Thyroid gland (tissue), 4 donors: ENCODE results near the gene DGAT2. TPM values are rescaled to one million over a fixed set of nuclear protein-coding genes. Genes with fewer than 3 reads are reported as not detected.

Experiments used
- DNase-seq, 2 donors: peaks; one replicate each; pipeline ENCODE4 v3.0.0-alpha.2; 2019
- H3K27ac ChIP-seq, 3 donors: fragments of 200-600 bp; sonication (generic); 1 replicate in 2 of 3; 2 replicates in 1 of 3; pipeline ENCODE4 v1.5.1; 2016 to 2019; ENCODE audit warnings: mild to moderate bottlenecking in 1 of 3, moderate library complexity in 1 of 3
- H3K27me3 ChIP-seq: fragments of 200-600 bp; sonication (generic); one replicate; pipeline ENCODE4 v1.5.1; 2019
- H3K36me3 ChIP-seq, 2 donors: fragments of 200-600 bp; sonication (generic); one replicate each; pipeline ENCODE4 v1.5.1; 2016 to 2019
- H3K4me1 ChIP-seq, 2 donors: fragments of 200-600 bp; sonication (generic); one replicate each; pipeline ENCODE4 v1.5.1; 2017 to 2019
- H3K4me3 ChIP-seq, 3 donors: fragments of 200-600 bp; sonication (generic); replicated peaks in 1 of 3; 1 replicate in 2 of 3; 2 replicates in 1 of 3; pipeline ENCODE4 v1.5.1; 2016; ENCODE audit warnings: mild to moderate bottlenecking in 1 of 3
- H3K9me3 ChIP-seq: fragments of 200-600 bp; sonication (generic); one replicate; pipeline ENCODE4 v1.5.1; 2017
- POLR2A ChIP-seq, 2 donors: fragments of 450-650 bp; IDR thresholded peaks; one replicate each; pipeline ENCODE4 v1.6.1; 2017; ENCODE audit warnings: antibody characterized with exemption in 2 of 2, mild to moderate bottlenecking in 2 of 2, moderate library complexity in 1 of 2
- WGBS, 2 donors: methylation state at CpG; one replicate each; pipeline ENCODE4 v1.1.5; 2017; 5-methylcytosine and 5-hydroxymethylcytosine counted together
- intact Hi-C: fragments of 100-400 bp; cut with DNase I; formaldehyde crosslinking; loops from one replicate; pipeline ENCODE4 v1.15.1; 2023
- total RNA-seq, 4 donors: library from RNA; depleted of rRNA; stranded (reverse); fragments of >200 nt; gene quantifications; one replicate each; pipeline ENCODE4 v1.2.3, GENCODE V29; 2016
- TF ChIP-seq, protein P1 (sequence below), 6 experiments: fragments of 200-600 bp in 3 of 6; fragments of 450-650 bp in 3 of 6; sonication (generic) in 3 of 6; IDR thresholded peaks; one replicate each; pipeline ENCODE4 v1.5.1; 2016 to 2019; ENCODE audit warnings: antibody characterized with exemption in 6 of 6, mild to moderate bottlenecking in 2 of 6, inconsistent platforms in 1 of 6, moderate library complexity in 1 of 6

The DGAT2 gene
- total RNA-seq, 4 donors from 2014 or later: 9.9 to 20.7 (median 16.3) TPM

DNA sequence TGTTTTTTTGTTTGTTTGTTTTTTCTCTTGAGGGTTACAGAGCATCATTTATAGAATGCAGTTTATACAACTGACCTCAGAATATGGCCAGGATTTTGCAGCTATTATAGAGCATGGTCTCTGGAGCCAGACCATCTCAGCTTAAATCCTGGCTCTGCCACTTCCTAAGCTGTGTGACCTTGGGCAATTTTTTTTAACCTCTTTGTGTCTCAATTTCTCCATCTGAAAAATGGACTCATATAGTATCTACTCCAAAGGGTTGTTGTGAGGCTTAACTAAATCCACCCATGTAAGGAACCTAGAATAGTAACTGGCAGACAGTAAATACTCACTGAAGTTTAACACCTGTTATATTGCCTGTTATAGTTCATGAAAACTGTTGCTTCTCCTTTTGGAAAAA, 8.3 kb upstream of the DGAT2 start:
- Histone ChIP-seq H3K9me3 (no peaks in the 10 kb centered on the region), H3K4me3 (no peak overlapping the region), H3K4me1 (peaks cover 30 to 38% of the 10 kb centered on the region in 2 donors), H3K27ac (peak overlapping the region in 1 of 3 donors; percentile 53), H3K27me3 (no peaks in the 10 kb centered on the region), H3K36me3 (no peaks in the 10 kb centered on the region)
- DNase-seq: no peak
- intact Hi-C loops: loop anchor here (10.0 kb wide), 1 partner anchor 215 kb away; no protein-coding TSS in a partner anchor
- no peak for TF ChIP-seq POLR2A (IDR thresholded peaks at IDR 0.05)
- TF ChIP-seq, protein P1, sequence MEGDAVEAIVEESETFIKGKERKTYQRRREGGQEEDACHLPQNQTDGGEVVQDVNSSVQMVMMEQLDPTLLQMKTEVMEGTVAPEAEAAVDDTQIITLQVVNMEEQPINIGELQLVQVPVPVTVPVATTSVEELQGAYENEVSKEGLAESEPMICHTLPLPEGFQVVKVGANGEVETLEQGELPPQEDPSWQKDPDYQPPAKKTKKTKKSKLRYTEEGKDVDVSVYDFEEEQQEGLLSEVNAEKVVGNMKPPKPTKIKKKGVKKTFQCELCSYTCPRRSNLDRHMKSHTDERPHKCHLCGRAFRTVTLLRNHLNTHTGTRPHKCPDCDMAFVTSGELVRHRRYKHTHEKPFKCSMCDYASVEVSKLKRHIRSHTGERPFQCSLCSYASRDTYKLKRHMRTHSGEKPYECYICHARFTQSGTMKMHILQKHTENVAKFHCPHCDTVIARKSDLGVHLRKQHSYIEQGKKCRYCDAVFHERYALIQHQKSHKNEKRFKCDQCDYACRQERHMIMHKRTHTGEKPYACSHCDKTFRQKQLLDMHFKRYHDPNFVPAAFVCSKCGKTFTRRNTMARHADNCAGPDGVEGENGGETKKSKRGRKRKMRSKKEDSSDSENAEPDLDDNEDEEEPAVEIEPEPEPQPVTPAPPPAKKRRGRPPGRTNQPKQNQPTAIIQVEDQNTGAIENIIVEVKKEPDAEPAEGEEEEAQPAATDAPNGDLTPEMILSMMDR (IDR thresholded peaks at IDR 0.05): no peak

DNA sequence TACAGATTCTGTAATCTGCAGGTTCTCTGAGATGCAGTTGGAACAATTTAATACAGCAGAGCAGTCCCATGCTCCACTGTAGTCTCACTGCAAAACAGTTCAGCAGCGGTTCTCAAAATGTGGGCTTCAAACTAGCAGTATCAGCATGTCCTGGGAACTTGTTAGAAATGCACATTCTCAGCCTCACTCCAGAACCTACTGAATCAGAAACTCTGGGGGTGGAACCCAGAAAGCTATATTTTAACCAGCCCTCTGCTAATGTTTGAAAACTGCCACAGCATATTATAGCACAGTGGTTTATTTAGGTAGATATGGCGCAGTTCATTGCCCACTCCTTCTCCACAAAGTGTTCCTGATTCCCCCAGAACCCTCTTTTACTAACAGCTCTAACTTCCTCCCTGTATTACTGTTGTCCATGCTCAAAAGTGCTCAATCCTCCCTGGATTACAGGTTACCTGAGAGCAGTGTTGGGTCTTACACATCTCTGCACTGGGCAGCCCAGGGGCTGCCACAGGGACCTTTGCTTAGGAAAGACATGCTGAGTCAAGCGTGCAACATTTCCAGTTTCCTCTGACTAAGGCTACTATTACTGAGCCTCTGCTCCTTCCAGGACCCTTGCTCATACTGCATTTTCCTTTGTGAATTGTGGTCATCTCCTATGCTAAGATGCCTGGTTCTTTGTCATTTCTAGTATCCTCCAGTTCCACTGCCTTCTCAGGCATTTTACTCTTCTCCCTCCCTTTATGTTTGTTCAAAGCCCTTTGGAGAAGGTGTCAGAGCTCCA, 7.7 kb upstream of the DGAT2 start:
- Histone ChIP-seq H3K27ac (peak overlapping the region in 1 of 3 donors; percentile 53), H3K36me3 (no peaks in the 10 kb centered on the region), H3K27me3 (no peaks in the 10 kb centered on the region), H3K4me1 (peaks cover 30 to 38% of the 10 kb centered on the region in 2 donors), H3K4me3 (no peak overlapping the region), H3K9me3 (no peaks in the 10 kb centered on the region)
- intact Hi-C loops: loop anchor here (10.0 kb wide), 1 partner anchor 216 kb away; no protein-coding TSS in a partner anchor
- peak; percentile 31 to 41 for DNase-seq
- TF ChIP-seq, protein P1 (IDR thresholded peaks at IDR 0.05): no peak
- no peak for TF ChIP-seq POLR2A (IDR thresholded peaks at IDR 0.05)
- 62 to 71% methylated on average over 3 of the region's 3 CpGs for WGBS, 2 donors

DNA sequence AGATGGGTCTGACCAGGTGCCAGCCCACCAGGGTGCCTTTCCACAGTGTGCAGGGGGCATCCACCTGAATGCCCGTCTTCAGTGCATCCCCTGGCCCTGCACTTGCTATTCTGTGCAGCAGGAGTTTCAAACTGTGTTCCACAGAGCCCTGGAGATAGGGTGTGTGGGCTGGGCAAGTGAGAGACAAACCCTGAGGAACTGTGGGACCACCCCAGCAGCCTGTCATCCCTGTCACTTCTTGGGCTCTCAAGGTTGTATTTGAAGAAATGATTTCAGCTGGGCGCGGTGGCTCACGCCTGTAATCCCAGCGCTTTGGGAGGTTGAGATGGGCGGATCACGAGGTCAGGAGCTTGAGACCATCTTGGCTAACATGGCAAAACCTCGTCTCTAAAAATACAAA, 6.4 kb upstream of the DGAT2 start:
- intact Hi-C loops: loop anchor here (10.0 kb wide), 1 partner anchor 217 kb away; no protein-coding TSS in a partner anchor
- no peak overlapping the region for H3K27ac ChIP-seq
- TF ChIP-seq POLR2A (IDR thresholded peaks at IDR 0.05): no peak
- TF ChIP-seq, protein P1 (IDR thresholded peaks at IDR 0.05): no peak
- peaks cover 30 to 42% of the 10 kb centered on the region in 2 donors for H3K4me1 ChIP-seq
- H3K4me3 ChIP-seq: no peak overlapping the region
- DNase-seq: no peak
- no peaks in the 10 kb centered on the region for H3K9me3 ChIP-seq
- H3K36me3 ChIP-seq: no peaks in the 10 kb centered on the region
- H3K27me3 ChIP-seq: no peaks in the 10 kb centered on the region
- WGBS, 2 donors: 91 to 96% methylated on average over 8 of the region's 8 CpGs

DNA sequence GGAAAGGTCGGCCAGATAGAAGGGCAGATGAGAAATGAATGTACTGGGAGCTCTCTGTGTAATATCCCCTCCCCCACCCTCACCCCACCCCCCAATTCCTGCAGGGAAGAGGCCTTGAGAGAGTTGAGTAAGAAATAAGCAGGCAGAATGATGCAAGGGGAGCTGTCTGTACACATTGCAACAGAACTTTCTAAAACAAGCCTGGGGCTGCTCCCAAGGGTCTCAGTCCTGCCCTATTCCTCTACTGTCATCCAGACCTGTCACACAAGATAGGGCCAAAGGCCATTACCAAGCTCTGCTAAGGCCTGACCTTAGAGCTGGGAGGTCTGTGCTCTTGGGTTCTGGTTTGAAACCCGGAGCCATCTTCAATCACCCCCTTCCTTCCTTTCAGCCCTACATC, 5.7 kb upstream of the DGAT2 start:
- H3K4me1 ChIP-seq: peaks cover 31 to 47% of the 10 kb centered on the region in 2 donors
- no peak overlapping the region for H3K4me3 ChIP-seq
- 70 to 90% methylated on average over 2 of the region's 2 CpGs for WGBS, 2 donors
- H3K9me3 ChIP-seq: no peaks in the 10 kb centered on the region
- intact Hi-C loops: loop anchor here (10.0 kb wide), 1 partner anchor 218 kb away; no protein-coding TSS in a partner anchor
- H3K27me3 ChIP-seq: no peaks in the 10 kb centered on the region
- H3K27ac ChIP-seq: peak overlapping the region in 2 of 3 donors; percentile 2 to 56
- no peaks in the 10 kb centered on the region for H3K36me3 ChIP-seq
- TF ChIP-seq POLR2A (IDR thresholded peaks at IDR 0.05): no peak
- TF ChIP-seq, protein P1 (IDR thresholded peaks at IDR 0.05): no peak
- no peak for DNase-seq

DNA sequence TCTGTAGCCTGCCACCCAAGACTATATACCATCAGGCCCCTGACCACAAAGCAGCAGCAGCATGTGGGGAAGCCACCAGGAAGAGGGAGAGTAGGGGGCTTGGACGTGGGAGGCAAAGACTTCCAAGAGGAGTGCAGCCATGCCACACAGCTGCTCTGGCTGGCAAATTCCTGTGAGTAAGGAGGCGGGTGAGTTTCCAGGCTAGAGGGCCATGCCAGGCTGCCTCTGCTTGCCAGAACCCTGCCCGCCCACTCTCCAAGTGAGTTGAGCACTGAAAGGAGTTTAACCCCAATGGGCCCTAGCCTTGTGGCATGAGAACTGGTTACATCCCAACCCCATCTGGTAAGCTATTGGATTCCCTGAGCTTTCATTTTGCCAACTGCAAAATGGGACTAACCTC, 4.7 kb upstream of the DGAT2 start:
- DNase-seq: peak; percentile 56 to 64
- H3K4me3 ChIP-seq: no peak overlapping the region
- intact Hi-C loops: loop anchor here (10.0 kb wide), 1 partner anchor 219 kb away; no protein-coding TSS in a partner anchor
- no peak for TF ChIP-seq POLR2A (IDR thresholded peaks at IDR 0.05)
- TF ChIP-seq, protein P1 (IDR thresholded peaks at IDR 0.05): no peak
- peaks cover 37 to 55% of the 10 kb centered on the region in 2 donors for H3K4me1 ChIP-seq
- H3K27ac ChIP-seq: peak overlapping the region in 1 of 3 donors; percentile 6
- no peaks in the 10 kb centered on the region for H3K27me3 ChIP-seq
- 27 to 40% methylated on average over 3 of the region's 3 CpGs for WGBS, 2 donors
- no peaks in the 10 kb centered on the region for H3K36me3 ChIP-seq
- H3K9me3 ChIP-seq: no peaks in the 10 kb centered on the region
